HG03442 (cell line): ENCODE measurements around the gene GOLGA6L24.
"Not testable (repeated sequence)": the region's sequence is repeated elsewhere in the genome, so short reads cannot be mapped to it uniquely, and the experiment has no call there.

Experiments used
- ATAC-seq: cut with Tn5 transposase; IDR thresholded peaks from one replicate; pipeline ENCODE4 v1.9.1; 2021; ENCODE audit warnings: mild to moderate bottlenecking, moderate library complexity; ENCODE audit not compliant: unreplicated experiment

GOLGA6L24 gene, protein sequence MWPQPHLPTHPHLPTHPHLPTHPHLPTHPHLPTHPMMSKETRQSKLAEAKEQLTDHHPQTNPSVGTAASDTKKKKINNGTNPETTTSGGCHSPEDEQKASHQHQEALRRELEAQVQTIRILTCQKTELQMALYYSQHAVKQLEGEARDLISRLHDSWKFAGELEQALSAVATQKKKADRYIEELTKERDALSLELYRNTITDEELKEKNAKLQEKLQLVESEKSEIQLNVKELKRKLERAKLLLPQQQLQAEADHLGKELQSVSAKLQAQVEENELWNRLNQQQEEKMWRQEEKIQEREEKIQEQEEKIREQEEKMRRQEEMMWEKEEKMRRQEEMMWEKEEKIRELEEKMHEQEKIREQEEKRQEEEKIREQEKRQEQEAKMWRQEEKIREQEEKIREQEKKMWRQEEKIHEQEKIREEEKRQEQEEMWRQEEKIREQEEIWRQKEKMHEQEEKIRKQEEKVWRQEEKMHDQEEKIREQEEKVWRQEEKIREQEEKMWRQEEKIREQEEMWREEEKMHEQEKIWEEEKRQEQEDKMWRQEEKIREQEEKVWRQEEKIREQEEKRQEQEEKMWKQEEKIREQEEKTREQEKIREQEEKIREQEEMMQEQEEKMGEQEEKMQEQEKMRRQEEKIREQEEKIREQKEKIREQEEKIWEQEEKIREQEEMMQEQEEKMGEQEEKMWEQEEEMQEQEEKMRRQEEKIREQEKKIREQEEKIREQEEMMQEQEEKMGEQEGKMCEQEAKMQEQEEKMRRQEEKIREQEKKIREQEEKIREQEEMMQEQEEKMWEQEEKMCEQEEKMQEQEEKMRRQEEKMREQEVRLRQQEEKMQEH

GRCh38 chr15:28357984-28358383 lies at the start of gene GOLGA6L24:
Gene GOLGA6L24, minus strand, starts transcription at chr15:28358084. Its CDS starts 61 bp downstream, at chr15:28358023.
- ATAC-seq: not testable (repeated sequence)

DNA sequence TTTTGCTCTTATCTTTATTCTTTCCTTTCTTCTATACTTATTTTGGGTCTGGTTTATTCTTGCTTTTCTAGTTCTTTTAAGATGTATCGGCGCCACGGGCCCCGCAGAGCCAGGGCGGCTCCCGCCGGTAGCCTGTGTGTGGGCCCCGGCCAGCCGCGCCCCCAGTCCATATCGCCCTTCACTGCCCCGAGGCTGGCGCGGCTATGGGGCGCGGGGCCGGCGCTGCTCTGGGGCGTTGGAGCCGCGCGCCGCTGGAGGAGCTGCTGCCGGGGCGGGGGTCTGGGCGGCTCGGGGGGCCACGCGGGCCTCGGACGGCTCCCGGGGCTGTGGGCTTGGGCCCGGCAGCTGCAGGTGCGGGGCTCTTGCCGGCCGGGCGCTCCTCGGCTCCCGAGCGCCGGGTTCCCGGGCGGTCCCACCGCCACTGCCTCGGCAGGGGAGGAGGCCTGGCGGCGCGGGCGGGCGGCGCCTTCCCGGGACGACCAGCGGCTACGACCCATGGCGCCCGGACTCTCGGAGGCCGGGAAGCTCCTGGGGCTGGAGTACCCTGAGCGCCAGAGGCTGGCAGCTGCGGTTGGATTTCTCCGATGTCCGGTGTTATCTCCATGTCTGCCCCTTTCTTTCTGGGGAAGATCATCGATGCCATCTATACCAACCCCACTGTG lies 45.0 kb upstream of the GOLGA6L24 start:
- not testable (repeated sequence) for ATAC-seq

DNA sequence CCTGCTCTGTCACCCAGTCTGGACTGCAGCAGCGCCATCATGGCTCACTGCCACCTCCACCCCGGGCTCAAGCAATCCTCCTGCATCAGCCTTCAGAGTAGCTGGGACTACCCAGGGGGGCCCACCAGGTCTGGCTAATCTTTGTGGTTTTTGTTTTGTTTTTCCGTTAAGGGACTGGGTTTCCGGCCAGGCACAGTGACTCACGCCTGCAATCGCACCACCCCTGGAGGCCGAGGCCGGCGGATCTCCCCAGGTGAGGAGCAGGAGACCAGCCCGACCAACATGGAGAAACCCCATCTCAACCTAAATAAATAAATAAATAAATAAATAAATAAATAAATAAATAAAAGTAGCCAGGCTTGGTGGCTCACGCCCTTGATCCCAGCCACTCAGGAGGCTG lies 38.1 kb upstream of the GOLGA6L24 start:
- ATAC-seq: not testable (repeated sequence)

- ATAC-seq: not testable (repeated sequence)
Observed at GRCh38 chr15:28380053-28380452, 22.2 kb upstream of the GOLGA6L24 start.

DNA sequence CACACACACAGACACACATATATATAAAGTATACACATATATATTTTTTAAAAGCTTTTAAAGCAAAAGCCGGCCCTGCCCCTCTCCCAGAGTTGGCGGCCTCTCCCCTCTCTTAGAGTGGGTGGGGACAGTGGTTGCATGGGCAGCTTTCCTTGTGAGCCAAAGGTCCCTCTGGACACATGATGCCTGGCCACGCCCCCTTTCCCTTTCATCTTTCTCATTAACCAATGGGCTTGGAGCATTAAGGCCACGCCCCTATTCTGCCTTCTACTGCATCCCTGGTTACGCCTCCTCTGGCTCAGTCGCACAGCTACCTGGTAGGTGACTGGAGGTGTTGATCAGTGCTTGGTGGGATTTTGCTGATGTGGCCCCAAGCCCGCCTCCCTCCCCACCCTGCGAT lies 20.5 kb upstream of the GOLGA6L24 start, which contains the start of gene GOLGA8F:
TSS of gene GOLGA8F (plus strand) at position 301 of the 400 bp plus-strand sequence. CDS start at position 399, 98 bp downstream.
- ATAC-seq: not testable (repeated sequence)

DNA sequence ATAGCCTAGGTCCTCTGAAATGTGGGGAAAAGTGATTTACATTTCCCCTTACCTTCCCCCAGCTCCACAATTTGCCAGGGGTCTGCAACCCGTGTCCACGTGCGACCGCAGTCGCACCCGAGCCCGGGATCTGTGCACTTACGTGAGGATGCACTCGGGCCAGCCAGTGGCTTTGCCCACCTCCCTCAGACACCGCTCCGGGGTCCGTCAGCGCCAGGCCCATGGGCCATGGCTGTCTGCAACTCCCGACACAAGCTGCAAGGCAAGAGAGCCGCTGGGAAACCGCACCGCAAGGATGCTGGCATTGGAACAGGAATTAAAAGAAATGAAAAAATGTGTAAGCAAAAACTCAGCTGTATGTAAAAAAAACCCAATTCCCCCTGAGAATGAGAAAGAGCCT lies 7.6 kb upstream of the GOLGA6L24 start:
- ATAC-seq: not testable (repeated sequence)

DNA sequence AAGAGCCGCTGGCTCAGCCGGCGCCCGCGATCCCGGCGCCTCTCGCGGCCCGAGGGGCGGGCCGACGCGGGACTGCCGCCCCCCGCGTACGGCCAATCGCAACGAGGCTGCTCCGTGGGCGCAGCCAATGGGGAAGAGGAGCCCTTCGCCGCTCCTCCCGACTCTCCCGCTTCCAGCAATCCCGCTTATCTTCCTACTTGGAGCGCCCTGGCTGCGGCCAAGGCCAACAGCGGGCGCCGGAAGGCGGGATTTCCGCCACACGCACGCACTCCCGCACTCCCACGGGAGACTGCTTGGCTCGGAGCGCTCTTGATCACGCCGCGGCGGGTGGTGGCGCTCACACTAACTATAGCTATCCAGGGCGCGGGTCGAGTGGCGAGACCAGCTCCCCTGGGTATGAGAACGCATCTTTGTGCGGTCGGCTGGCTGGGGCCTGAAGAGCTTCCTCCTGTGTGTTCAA lies 35.7 kb downstream of the GOLGA6L24 start, which contains the start of gene HERC2:
TSS of gene HERC2 (minus strand) at position 51 of the 460 bp plus-strand sequence. CDS start 746 bp downstream, outside the sequence.
- not testable (repeated sequence) for ATAC-seq

GRCh38 chr15:28321358-28322078 lies 36.4 kb downstream of the GOLGA6L24 start:
- ATAC-seq: not testable (repeated sequence)

DNA sequence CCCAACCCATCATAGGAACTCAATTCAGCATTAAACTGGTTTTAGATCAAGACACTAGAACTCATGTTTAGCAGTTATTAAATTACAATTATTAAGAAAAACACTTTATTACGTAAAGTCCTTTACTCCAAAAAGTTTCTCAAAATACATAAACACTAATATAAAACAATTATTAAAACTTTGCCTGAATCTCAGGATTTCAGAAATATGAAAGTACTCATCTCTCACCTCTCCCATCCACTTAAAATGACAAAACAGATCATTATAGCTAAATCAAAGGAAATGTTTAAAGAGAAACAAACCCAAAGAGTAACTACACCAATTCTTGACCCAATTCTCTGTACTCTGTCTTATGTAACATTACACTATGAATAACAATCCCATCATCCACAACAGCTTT lies 38.2 kb downstream of the GOLGA6L24 start:
- not testable (repeated sequence) for ATAC-seq

GRCh38 chr15:28318828-28319227 lies 39.1 kb downstream of the GOLGA6L24 start:
- not testable (repeated sequence) for ATAC-seq

- not testable (repeated sequence) for ATAC-seq
Observed at GRCh38 chr15:28318122-28318521, 39.8 kb downstream of the GOLGA6L24 start.

GRCh38 chr15:28316958-28317357 lies 40.9 kb downstream of the GOLGA6L24 start:
- not testable (repeated sequence) for ATAC-seq

DNA sequence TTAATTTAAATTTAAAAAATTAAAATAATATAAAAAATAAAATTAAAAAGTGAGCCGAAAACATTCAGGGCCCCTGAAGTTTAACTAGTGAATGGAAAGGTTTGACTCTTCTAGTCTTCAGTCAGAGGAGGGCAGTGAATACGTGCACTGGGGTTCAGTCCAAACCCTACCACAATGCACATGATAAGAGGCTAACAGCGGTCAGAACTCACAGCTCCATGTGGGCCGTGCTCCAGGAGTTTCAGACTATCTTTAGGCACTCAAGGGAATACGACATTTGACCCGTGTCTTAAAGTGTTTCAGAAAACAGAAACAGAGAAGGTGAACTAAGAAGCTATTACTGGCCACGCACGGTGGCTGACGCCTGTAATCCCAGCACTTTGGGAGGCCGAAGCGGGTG lies 47.4 kb downstream of the GOLGA6L24 start:
- ATAC-seq: not testable (repeated sequence)

GRCh38 chr15:28308718-28309117 lies 49.2 kb downstream of the GOLGA6L24 start:
- ATAC-seq: not testable (repeated sequence)
